Measurements from ENCODE around the gene ZNF280A. TPM values are rescaled to one million over a fixed set of nuclear protein-coding genes. Genes with fewer than 3 reads are reported as not detected.
"Not testable (repeated sequence)": the region's sequence is repeated elsewhere in the genome, so short reads cannot be mapped to it uniquely, and the experiment has no call there.

ZNF280A gene
- total RNA-seq, 2 donors from 2014 or later = not detected

- H3K27ac ChIP-seq = peak within 1 kb of the TSS in 1 of 4 donors; percentile 3
- 2 to 5% methylated on average over 14 to 66 of the region's 72 CpGs for WGBS, 2 donors
- DNase-seq = peak; percentile 77 to 87 (median 80)
These were observed 11.5 kb downstream of the ZNF280A start, which contains the start of gene ZNF280B for GRCh38 chr22:22508274-22509176. TSS of gene ZNF280B (minus strand) at chr22:22508742. CDS start at chr22:22489398, 19,344 bp downstream.

GRCh38 chr22:22507743-22508273, 12.3 kb downstream of the ZNF280A start:
- TF ChIP-seq, protein P1, sequence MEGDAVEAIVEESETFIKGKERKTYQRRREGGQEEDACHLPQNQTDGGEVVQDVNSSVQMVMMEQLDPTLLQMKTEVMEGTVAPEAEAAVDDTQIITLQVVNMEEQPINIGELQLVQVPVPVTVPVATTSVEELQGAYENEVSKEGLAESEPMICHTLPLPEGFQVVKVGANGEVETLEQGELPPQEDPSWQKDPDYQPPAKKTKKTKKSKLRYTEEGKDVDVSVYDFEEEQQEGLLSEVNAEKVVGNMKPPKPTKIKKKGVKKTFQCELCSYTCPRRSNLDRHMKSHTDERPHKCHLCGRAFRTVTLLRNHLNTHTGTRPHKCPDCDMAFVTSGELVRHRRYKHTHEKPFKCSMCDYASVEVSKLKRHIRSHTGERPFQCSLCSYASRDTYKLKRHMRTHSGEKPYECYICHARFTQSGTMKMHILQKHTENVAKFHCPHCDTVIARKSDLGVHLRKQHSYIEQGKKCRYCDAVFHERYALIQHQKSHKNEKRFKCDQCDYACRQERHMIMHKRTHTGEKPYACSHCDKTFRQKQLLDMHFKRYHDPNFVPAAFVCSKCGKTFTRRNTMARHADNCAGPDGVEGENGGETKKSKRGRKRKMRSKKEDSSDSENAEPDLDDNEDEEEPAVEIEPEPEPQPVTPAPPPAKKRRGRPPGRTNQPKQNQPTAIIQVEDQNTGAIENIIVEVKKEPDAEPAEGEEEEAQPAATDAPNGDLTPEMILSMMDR (IDR thresholded peaks at IDR 0.05) = no peak
- Histone ChIP-seq H3K27me3 (no peaks in the 10 kb centered on the region), H3K4me3 (peak overlapping the region in 1 of 2 donors; percentile 44), H3K9me3 (peaks cover 0 to 5% (median 0%) of the 10 kb centered on the region in 3 donors), H3K4me1 (peaks cover 7% of the 10 kb centered on the region), H3K27ac (no peak overlapping the region), H3K36me3 (replicated peaks in 1 of 2; ENCODE audit: insufficient read depth in 1 of 2, low read depth in 2 of 2) (no peaks in the 10 kb centered on the region)
- intact Hi-C loops (cut with DNase I) = no loop called here
- ATAC-seq = no peak
- no peak for DNase-seq
- WGBS, 2 donors = 31 to 33% methylated on average over 13 of the region's 13 CpGs

More at GRCh38 chr22:22508274-22509176, 11.5 kb downstream of the ZNF280A start, which contains the start of gene ZNF280B:
- peak; percentile 99 for ATAC-seq
- intact Hi-C loops (cut with DNase I) = no loop called here
- Histone ChIP-seq H3K36me3 (replicated peaks in 1 of 2; ENCODE audit: insufficient read depth in 1 of 2, low read depth in 2 of 2) (no peaks in the 10 kb centered on the region), H3K27me3 (no peaks in the 10 kb centered on the region), H3K4me3 (peak within 1 kb of the TSS; percentile 28 to 44), H3K4me1 (peaks cover 7% of the 10 kb centered on the region), H3K9me3 (peaks cover 0 to 5% (median 0%) of the 10 kb centered on the region in 3 donors)
- TF ChIP-seq, protein P1 (IDR thresholded peaks at IDR 0.05) = peak; percentile 55 to 84 (median 66)
- TF ChIP-seq POLR2A (IDR thresholded peaks at IDR 0.05) = peak; percentile 14 to 41 (median 31)

GRCh38 chr22:22506736-22507135, 13.3 kb downstream of the ZNF280A start:
- Histone ChIP-seq H3K27me3 (no peaks in the 10 kb centered on the region), H3K4me3 (no peak overlapping the region), H3K27ac (no peak overlapping the region), H3K4me1 (peaks cover 7% of the 10 kb centered on the region), H3K36me3 (replicated peaks in 1 of 2; ENCODE audit: insufficient read depth in 1 of 2, low read depth in 2 of 2) (no peaks in the 10 kb centered on the region), H3K9me3 (peaks cover 0 to 5% (median 0%) of the 10 kb centered on the region in 3 donors)
- ATAC-seq (no peak), DNase-seq (no peak)
- no peak for TF ChIP-seq POLR2A (IDR thresholded peaks at IDR 0.05)
- TF ChIP-seq, protein P1 (IDR thresholded peaks at IDR 0.05) = no peak
- WGBS, 2 donors = 92 to 93% methylated on average over 1 of the region's 1 CpG
- intact Hi-C loops (cut with DNase I) = no loop called here

DNA sequence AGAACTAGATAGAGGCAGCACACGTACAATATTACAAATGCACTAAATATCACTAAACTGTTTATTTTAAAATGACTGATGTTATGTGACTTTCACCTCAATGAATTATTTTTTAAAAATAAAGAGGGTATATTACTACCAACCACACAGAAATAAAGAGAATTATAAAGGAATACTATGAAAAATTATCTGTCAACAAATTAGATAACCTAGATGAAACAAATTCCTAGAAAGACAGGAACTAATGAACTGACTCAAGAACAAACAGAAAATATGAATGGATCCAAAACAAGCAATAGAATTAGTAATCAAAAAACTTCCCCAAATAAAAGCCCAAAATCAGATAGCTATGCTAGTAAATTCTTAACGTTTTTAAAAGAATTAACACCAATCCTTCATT, 21.8 kb downstream of the ZNF280A start:
- H3K36me3 ChIP-seq (replicated peaks in 1 of 2; ENCODE audit: insufficient read depth in 1 of 2, low read depth in 2 of 2) = no peaks in the 10 kb centered on the region
- intact Hi-C loops (cut with DNase I) = no loop called here
- WGBS, 2 donors = 52 to 62% methylated on average over 2 of the region's 2 CpGs
- no peaks in the 10 kb centered on the region for H3K9me3 ChIP-seq
- no peak for TF ChIP-seq POLR2A (IDR thresholded peaks at IDR 0.05)
- TF ChIP-seq, protein P1 (IDR thresholded peaks at IDR 0.05) = no peak
- H3K4me1 ChIP-seq = no peaks in the 10 kb centered on the region
- H3K27me3 ChIP-seq = no peaks in the 10 kb centered on the region
- ATAC-seq (no peak), DNase-seq (no peak)
- no peak overlapping the region for H3K27ac ChIP-seq
- no peak overlapping the region for H3K4me3 ChIP-seq

DNA sequence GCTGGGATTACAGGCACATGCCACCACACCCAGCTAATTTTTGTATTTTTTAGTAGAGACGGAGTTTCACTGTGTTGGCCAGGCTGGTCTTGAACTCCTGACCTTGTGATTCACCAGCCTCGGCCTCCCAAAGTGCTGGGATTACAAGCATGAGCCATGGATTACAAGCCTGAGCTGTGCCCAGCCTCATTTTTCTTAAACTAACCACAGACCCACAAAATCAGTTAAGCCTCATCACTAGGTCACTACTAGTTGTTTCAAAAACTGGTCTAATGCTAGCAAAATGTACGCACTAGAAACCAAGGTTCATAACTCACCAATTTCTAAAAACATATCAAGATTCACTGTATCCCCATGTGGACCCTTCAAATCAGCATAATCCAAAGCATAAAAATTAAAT, 28.5 kb downstream of the ZNF280A start:
- H3K27me3 ChIP-seq; H3K27ac ChIP-seq; H3K36me3 ChIP-seq (replicated peaks in 1 of 2; ENCODE audit: insufficient read depth in 1 of 2, low read depth in 2 of 2); DNase-seq; H3K4me3 ChIP-seq; H3K4me1 ChIP-seq; intact Hi-C loops (cut with DNase I); H3K9me3 ChIP-seq; ATAC-seq: not testable (repeated sequence)
- 87 to 100% methylated on average over 3 of the region's 3 CpGs for WGBS, 2 donors
